HG02885 (cell line): Measurements from ENCODE around the gene SH3BGRL3.

ENCODE experiments used
- ATAC-seq: cut with Tn5 transposase; IDR thresholded peaks from one replicate; pipeline ENCODE4 v1.9.1; 2021; ENCODE audit warnings: mild to moderate bottlenecking; ENCODE audit not compliant: unreplicated experiment, poor library complexity

Gene SH3BGRL3

DNA sequence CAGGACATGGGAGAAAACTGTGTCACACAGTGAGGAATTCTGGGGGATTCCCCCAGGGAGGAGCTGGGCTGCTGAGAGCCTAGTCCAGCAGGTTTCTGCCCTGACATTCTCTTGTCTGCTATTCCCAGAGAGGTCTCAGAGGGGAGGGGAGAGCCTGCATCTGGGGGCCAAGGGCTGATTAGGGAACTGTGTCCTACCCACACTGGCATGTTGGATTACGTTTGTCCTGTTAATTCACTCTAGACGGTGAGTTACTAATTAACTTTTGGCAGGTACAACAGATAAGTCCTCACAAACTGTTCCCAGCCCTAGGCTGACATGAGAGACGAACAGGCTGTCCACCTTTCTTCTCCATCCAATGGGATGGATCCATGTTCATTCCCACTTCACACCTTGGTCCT, 2.6 kb upstream of the SH3BGRL3 start:
- ATAC-seq, result no peak

DNA sequence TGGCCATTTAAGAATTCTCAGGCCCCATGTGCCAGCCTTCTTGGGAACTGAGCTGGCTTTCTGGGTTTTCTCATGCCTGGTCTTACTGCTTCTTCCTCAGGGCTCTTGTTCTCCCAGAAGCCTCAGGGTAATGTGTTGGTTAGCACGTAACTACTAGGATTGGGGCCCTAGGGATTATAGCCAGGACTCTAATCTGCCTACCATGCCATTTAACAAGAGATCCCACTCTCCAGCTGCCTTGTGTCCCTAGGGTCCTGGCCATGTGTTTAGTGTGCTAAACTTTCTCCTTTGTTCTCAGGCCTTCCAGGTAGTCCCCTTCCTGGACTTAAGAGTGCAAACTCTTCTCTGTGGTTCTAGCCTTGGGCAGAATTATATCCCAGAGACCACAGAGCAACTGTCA, 2.2 kb upstream of the SH3BGRL3 start:
- ATAC-seq, result no peak

- ATAC-seq, result no peak
Measured at GRCh38 chr1:26278303-26278702, 1.6 kb upstream of the SH3BGRL3 start.

DNA sequence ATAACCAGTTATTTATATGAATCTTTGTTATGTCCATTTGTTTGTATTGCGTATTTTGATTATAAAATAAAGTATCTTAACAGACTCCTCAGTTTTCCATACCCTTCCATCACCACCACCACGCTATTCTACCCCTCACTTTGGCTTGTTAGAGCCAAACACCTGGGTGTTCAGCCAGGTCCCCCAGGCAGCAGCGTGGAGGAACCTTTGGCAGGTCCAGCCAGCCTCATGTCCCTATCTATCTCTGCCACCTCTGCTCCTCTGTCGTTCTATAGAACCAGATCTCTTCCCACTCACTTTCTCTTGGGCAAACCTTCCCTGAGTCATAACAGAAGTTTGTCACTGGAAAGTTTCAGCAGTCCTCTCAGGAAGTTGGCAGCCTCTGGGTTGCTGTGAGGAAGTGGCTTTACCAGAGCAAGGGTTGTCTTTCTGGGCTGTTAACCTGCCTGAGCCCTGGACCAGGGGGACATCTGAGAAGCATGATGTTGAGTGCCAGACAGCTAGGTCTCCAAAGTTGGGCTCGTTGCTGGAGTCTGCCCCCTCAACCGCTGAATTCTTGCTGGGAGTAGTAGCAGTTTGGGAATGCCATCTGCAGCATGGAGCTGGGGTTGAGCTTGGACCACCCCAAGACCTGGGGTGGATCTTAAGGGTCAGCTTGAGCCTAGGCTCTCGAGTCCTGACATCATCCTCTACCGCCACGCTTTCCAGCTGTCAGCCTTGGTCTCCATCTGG, 996 bp upstream of the SH3BGRL3 start:
- ATAC-seq, result no peak

GRCh38 chr1:26280333-26281042, 602 bp downstream of the SH3BGRL3 start:
- ATAC-seq, result no peak

- ATAC-seq, result no peak
Measured at GRCh38 chr1:26281091-26281958, 1.4 kb downstream of the SH3BGRL3 start.

GRCh38 chr1:26281971-26282370, 2.1 kb downstream of the SH3BGRL3 start:
- ATAC-seq, result no peak

- no peak for ATAC-seq
Measured at GRCh38 chr1:26282401-26282918, 2.6 kb downstream of the SH3BGRL3 start.

DNA sequence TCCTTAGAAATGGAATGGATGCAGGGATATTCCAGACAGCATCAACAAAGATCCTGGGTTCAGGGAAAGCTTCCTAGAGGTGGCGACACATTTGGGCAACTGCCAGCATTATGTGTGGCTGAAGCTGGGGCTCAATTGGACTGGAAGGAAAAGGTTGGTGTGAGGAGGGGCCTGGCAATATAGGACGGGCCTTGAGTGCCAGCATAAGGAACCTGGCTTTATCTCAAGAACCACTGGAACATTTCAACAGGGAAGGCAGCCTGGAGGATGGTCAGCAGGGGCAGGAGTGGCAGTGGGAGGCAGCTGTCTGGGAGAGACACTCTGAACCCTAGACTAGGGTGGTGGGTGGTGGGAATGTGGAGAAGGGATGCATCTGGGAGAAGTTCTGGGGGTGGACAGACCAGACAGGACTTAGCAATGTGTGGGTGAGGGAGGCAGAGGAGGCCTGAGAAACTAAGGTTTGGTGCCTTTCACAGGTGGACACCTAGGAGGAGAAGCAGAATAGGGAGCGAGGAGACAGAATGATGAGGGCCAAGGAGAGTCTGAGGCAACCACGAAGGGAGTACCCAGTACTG, 3.5 kb downstream of the SH3BGRL3 start:
- no peak for ATAC-seq

- ATAC-seq, result no peak
Measured at GRCh38 chr1:26283871-26284596, 4.1 kb downstream of the SH3BGRL3 start.

- peak; percentile 33 for ATAC-seq
Measured at GRCh38 chr1:26284597-26285347, 4.9 kb downstream of the SH3BGRL3 start.

GRCh38 chr1:26285366-26286063, 5.6 kb downstream of the SH3BGRL3 start:
- ATAC-seq, result no peak

DNA sequence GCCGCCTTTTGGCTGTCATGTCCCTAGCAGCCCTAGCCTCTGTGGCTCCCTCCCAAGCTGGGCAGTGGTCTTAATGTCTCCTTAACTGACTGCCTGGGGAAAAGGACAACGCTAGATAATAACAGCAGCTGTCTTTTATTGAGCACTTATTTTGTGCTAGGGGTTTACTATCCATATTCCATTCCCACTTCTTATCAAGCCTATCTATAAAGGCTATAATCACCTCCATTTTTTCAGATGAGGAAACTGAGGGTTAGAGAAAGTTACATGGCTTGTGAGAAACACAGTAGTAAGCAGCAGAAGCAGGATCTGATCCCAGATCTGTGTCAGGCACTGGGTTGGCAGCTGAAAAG, 6.2 kb downstream of the SH3BGRL3 start:
- no peak for ATAC-seq

GRCh38 chr1:26287033-26287711, 7.3 kb downstream of the SH3BGRL3 start:
- ATAC-seq, result no peak

- no peak for ATAC-seq
Measured at GRCh38 chr1:26287811-26288210, 7.9 kb downstream of the SH3BGRL3 start.

- ATAC-seq, result no peak
Measured at GRCh38 chr1:26288311-26288941, 8.5 kb downstream of the SH3BGRL3 start.
